ENCODE results near the gene CLDN1. TPM values are rescaled to one million over a fixed set of nuclear protein-coding genes. Genes with fewer than 3 reads are reported as not detected.
"Not testable (repeated sequence)": the region's sequence is repeated elsewhere in the genome, so short reads cannot be mapped to it uniquely, and the experiment has no call there.

Gene CLDN1
- total and polyA plus RNA-seq, 9 donors: 1.8 to 258 (median 13.2) TPM

- intact Hi-C loops (cut with DNase I): no loop called here
- WGBS, 3 donors: 27 to 38% (median 31%) methylated on average over 4 of the region's 4 CpGs
- Histone ChIP-seq H3K4me3 (no peak overlapping the region), H3K9me3 (no peaks in the 10 kb centered on the region), H3K4me1 (ENCODE audit: insufficient read depth) (peaks cover 2% of the 10 kb centered on the region), H3K27me3 (no peaks in the 10 kb centered on the region), H3K36me3 (no peaks in the 10 kb centered on the region), H3K27ac (peak overlapping the region in 1 of 2 donors; percentile 15)
- DNase-seq: peak in 2 of 5 donors; percentile 26 to 39
- TF ChIP-seq, protein P1, sequence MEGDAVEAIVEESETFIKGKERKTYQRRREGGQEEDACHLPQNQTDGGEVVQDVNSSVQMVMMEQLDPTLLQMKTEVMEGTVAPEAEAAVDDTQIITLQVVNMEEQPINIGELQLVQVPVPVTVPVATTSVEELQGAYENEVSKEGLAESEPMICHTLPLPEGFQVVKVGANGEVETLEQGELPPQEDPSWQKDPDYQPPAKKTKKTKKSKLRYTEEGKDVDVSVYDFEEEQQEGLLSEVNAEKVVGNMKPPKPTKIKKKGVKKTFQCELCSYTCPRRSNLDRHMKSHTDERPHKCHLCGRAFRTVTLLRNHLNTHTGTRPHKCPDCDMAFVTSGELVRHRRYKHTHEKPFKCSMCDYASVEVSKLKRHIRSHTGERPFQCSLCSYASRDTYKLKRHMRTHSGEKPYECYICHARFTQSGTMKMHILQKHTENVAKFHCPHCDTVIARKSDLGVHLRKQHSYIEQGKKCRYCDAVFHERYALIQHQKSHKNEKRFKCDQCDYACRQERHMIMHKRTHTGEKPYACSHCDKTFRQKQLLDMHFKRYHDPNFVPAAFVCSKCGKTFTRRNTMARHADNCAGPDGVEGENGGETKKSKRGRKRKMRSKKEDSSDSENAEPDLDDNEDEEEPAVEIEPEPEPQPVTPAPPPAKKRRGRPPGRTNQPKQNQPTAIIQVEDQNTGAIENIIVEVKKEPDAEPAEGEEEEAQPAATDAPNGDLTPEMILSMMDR (IDR thresholded peaks at IDR 0.05): no peak
- TF ChIP-seq POLR2A (IDR thresholded peaks at IDR 0.05) (no peak), EP300 (IDR thresholded peaks at IDR 0.05) (no peak)
Observed at GRCh38 chr3:190281308-190282051, 40.8 kb downstream of the CLDN1 start.

DNA sequence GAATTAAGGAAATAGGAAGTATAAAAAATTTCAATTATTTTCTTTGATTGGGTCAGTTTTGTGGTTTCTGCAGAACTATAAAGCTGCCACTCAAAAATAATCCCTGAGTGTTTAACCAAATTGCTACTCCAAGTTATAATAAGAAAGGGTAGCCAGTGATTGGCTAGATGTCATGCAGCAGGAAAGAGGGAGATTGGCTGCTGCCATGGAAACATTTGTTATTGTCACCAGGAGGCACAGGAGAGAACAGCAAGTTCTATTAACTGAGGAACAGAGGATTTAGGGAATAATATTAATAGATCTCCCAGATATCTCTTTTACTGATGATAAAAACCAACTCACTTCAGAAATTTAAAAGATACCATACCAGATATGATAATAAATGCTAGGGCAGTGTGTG is 42.6 kb downstream of the CLDN1 start:
- Histone ChIP-seq H3K4me1 (ENCODE audit: insufficient read depth) (peaks cover 2% of the 10 kb centered on the region), H3K27ac (no peak overlapping the region), H3K9me3 (no peaks in the 10 kb centered on the region), H3K27me3 (no peaks in the 10 kb centered on the region), H3K36me3 (no peaks in the 10 kb centered on the region), H3K4me3 (no peak overlapping the region)
- intact Hi-C loops (cut with DNase I): no loop called here
- no peak for DNase-seq
- no peak for TF ChIP-seq EP300 (IDR thresholded peaks at IDR 0.05)
- TF ChIP-seq, protein P1 (IDR thresholded peaks at IDR 0.05): no peak

GRCh38 chr3:190272747-190273146 is 49.5 kb downstream of the CLDN1 start:
- H3K4me1 ChIP-seq (ENCODE audit: insufficient read depth): peaks cover 6% of the 10 kb centered on the region
- H3K27me3 ChIP-seq: no peaks in the 10 kb centered on the region
- 68 to 92% (median 83%) methylated on average over 2 of the region's 2 CpGs for WGBS, 3 donors
- TF ChIP-seq POLR2A (IDR thresholded peaks at IDR 0.05) (no peak), EP300 (IDR thresholded peaks at IDR 0.05) (no peak)
- TF ChIP-seq, protein P1 (IDR thresholded peaks at IDR 0.05): no peak
- DNase-seq: no peak
- intact Hi-C loops (cut with DNase I): no loop called here
- no peak overlapping the region for H3K4me3 ChIP-seq
- no peak overlapping the region for H3K27ac ChIP-seq
- H3K9me3 ChIP-seq: no peaks in the 10 kb centered on the region
- no peaks in the 10 kb centered on the region for H3K36me3 ChIP-seq

DNA sequence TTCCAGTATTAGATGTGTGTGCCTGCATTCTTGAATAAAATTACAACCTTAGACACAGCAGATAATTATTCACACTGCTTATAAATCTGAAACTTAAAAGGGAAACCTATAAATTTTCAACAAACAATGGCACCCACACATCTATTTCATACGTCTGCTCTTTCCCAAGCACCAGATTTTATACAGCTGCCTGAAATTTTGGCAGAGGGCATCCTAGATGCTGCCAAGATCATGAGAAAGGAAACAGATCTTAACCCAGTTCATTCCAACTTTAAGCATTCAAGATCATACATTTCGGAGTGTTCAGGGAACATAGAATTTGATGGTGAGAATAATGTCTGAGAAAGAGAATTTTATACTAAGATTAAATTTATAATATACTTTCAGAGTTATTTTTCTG is 53.1 kb downstream of the CLDN1 start:
- intact Hi-C loops (cut with DNase I): no loop called here
- TF ChIP-seq, protein P1 (IDR thresholded peaks at IDR 0.05): no peak

GRCh38 chr3:190267464-190267863 is 54.8 kb downstream of the CLDN1 start:
- H3K27me3 ChIP-seq; H3K27ac ChIP-seq; H3K4me3 ChIP-seq; H3K4me1 ChIP-seq (ENCODE audit: insufficient read depth); H3K36me3 ChIP-seq; DNase-seq; H3K9me3 ChIP-seq; intact Hi-C loops (cut with DNase I): not testable (repeated sequence)
- 95 to 96% (median 96%) methylated on average over 7 of the region's 7 CpGs for WGBS, 3 donors

More for the DNA sequence above, 53.1 kb downstream of the CLDN1 start:
- Histone ChIP-seq H3K4me1 (ENCODE audit: insufficient read depth) (peaks cover 10% of the 10 kb centered on the region), H3K36me3 (no peaks in the 10 kb centered on the region), H3K27me3 (no peaks in the 10 kb centered on the region), H3K4me3 (no peak overlapping the region), H3K27ac (no peak overlapping the region), H3K9me3 (no peaks in the 10 kb centered on the region)
- 5 to 6% (median 6%) methylated on average over 2 of the region's 2 CpGs for WGBS, 3 donors
- DNase-seq: no peak
